ENCODE measurements around the gene PML. TPM values are rescaled to one million over a fixed set of nuclear protein-coding genes. Genes with fewer than 3 reads are reported as not detected.

The PML gene
- total and polyA plus RNA-seq, 9 of the 15 experiments (the other 6 are each of a cell fraction or from before 2014, with no cell fraction given), result 5.0 to 50.7 (median 10.1) TPM

DNA sequence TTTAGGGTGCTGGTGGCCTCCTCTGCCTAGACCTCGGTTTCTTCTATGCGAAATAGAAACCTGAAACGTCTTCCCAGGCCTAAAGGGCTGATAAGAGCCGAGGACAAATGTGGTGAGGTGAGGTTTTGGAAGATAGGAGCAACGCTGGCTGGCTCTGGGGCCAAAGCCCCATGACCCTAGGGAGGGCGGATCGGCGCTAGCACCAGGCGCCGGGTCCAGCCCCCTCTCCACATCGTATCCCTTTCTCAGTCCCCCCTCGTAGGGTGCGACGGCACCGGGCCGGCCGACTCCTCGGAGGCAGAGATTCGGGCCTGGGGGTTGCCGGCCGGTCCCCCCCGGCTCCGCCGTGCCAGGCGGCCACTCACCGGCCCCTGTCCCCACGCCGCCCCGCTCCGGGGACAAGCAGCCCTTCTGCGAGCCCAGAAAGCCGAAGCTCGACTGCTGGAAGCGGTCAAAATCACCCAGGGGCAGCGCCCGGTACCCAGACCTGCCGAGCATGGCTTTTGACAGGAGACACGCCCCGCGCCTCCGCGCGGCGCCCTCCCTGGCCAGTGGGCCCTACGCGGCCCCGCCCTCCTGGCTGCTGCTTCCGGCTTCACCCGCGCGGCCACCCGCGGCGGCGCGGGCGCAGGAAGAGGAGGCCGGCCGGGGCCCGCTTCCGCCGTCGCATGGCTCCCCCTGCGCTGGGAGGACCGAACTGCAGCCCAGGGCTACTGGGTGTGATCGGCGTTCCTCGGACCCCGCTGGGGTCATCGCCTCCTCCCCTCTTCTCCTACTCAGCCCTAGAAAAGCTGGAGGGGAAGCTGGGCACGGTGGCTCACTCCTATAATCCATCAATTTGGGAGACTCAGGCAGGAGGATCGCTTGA, 2.6 kb upstream of the PML start, which contains the start of gene STOML1 (continued):
- TF ChIP-seq EHMT2 (IDR thresholded peaks at IDR 0.05), result no peak
- TF ChIP-seq, protein P1, sequence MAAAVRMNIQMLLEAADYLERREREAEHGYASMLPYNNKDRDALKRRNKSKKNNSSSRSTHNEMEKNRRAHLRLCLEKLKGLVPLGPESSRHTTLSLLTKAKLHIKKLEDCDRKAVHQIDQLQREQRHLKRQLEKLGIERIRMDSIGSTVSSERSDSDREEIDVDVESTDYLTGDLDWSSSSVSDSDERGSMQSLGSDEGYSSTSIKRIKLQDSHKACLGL (CRISPR knock-in tag; IDR thresholded peaks at IDR 0.05; ENCODE audit: borderline replicate concordance, poor library complexity, severe bottlenecking), result peak; percentile 70
- TF ChIP-seq DMBX1 (CRISPR knock-in tag; IDR thresholded peaks at IDR 0.05; ENCODE audit: borderline replicate concordance), result no peak
- peak; percentile 55 for TF ChIP-seq CREM (IDR thresholded peaks at IDR 0.05; ENCODE audit: low read depth)
- TF ChIP-seq, protein P2, sequence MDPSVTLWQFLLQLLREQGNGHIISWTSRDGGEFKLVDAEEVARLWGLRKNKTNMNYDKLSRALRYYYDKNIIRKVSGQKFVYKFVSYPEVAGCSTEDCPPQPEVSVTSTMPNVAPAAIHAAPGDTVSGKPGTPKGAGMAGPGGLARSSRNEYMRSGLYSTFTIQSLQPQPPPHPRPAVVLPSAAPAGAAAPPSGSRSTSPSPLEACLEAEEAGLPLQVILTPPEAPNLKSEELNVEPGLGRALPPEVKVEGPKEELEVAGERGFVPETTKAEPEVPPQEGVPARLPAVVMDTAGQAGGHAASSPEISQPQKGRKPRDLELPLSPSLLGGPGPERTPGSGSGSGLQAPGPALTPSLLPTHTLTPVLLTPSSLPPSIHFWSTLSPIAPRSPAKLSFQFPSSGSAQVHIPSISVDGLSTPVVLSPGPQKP (CRISPR knock-in tag; IDR thresholded peaks at IDR 0.05), result no peak
- TF ChIP-seq KDM2B (CRISPR knock-in tag; IDR thresholded peaks at IDR 0.05), result no peak
- TF ChIP-seq STAT5A (IDR thresholded peaks at IDR 0.05; ENCODE audit: borderline replicate concordance, low read length), result peak; percentile 74
- TF ChIP-seq, protein P3, sequence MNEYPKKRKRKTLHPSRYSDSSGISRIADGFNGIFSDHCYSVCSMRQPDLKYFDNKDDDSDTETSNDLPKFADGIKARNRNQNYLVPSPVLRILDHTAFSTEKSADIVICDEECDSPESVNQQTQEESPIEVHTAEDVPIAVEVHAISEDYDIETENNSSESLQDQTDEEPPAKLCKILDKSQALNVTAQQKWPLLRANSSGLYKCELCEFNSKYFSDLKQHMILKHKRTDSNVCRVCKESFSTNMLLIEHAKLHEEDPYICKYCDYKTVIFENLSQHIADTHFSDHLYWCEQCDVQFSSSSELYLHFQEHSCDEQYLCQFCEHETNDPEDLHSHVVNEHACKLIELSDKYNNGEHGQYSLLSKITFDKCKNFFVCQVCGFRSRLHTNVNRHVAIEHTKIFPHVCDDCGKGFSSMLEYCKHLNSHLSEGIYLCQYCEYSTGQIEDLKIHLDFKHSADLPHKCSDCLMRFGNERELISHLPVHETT (CRISPR knock-in tag; conservative IDR thresholded peaks at IDR 0.05 in 1 of 2, IDR thresholded peaks at IDR 0.05 in 1 of 2), result peak in 1 of 2 experiments; percentile 89; a peak in 2 of 4 replicates
- peak; percentile 46; the same call in 1 of the 2 replicates for TF ChIP-seq KLF16 (IDR thresholded peaks at IDR 0.05)
- peak; percentile 62 for TF ChIP-seq HNRNPLL (IDR thresholded peaks at IDR 0.05; ENCODE audit: low read depth, low read length, poor library complexity, severe bottlenecking)

Data from K562 (cell line).